ENCODE data around the gene PPAT.

PPAT gene

DNA sequence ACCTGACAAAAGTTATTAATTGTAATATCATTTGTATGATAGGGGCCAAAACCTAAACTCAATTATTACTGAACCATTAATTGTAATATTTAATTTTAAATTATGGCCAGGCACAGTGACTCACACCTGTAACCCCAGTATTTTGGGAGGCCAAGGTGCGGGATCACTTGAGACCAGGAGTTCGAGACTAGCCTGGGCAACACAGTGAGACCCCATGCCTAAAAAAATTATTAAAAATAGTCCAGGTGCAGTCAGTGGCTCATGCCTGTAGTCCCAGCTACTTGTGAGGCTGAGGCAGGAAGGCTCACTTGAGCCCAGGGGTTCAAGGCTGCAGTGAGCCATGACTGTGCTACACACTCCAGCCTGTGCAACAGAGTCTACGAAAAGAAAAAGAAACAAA is 18.0 kb downstream of the PPAT start:
- peaks cover 33% of the 10 kb centered on the region for H4K20me1 ChIP-seq (ENCODE audit: insufficient read depth, low read length, poor library complexity, severe bottlenecking)

DNA sequence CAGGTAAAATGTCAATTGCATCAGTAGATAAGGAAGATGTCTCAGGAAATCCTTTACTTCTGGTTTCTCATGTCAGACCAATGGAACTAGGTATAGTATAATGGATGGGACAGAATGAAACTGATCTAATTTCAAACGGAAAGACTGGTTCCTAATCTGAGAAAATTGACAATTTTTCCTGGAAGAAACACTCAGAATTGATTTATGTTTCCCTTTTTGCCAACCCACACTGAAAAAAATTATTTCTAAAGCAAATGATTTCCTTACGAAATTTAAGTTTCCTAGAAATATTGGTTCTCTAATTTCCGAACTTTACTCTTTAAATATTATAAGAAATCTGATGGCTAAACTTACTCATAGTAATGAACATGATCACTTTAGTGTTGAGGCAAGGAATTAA is 19.1 kb downstream of the PPAT start:
- no peaks in the 10 kb centered on the region for H3K9me2 ChIP-seq (replicated peaks; ENCODE audit: low read depth, low read length)
- H4K20me1 ChIP-seq (ENCODE audit: insufficient read depth, low read length, poor library complexity, severe bottlenecking): peaks cover 33% of the 10 kb centered on the region
- no peaks in the 10 kb centered on the region for H3K27me3 ChIP-seq (ENCODE audit: insufficient read depth, low read length, poor library complexity, severe bottlenecking)
- no peak overlapping the region for H3K4me2 ChIP-seq (ENCODE audit: low read depth, low read length, poor library complexity, severe bottlenecking)
- H3F3A ChIP-seq (ENCODE audit: low read depth): no peaks in the 10 kb centered on the region
- no peaks in the 10 kb centered on the region for H3K4me1 ChIP-seq (ENCODE audit: insufficient read depth, low read length, poor library complexity, severe bottlenecking)
- H3K9ac ChIP-seq (ENCODE audit: low read depth, low read length, poor library complexity, severe bottlenecking): no peak overlapping the region
- peaks cover 91% of the 10 kb centered on the region for H3K79me2 ChIP-seq (ENCODE audit: insufficient read depth, low read length)
- no peak overlapping the region for H2AFZ ChIP-seq (ENCODE audit: low read length)
- no peak for TF ChIP-seq EZH2phosphoT487 (IDR thresholded peaks at IDR 0.05; ENCODE audit: borderline replicate concordance)
- TF ChIP-seq, protein P1, sequence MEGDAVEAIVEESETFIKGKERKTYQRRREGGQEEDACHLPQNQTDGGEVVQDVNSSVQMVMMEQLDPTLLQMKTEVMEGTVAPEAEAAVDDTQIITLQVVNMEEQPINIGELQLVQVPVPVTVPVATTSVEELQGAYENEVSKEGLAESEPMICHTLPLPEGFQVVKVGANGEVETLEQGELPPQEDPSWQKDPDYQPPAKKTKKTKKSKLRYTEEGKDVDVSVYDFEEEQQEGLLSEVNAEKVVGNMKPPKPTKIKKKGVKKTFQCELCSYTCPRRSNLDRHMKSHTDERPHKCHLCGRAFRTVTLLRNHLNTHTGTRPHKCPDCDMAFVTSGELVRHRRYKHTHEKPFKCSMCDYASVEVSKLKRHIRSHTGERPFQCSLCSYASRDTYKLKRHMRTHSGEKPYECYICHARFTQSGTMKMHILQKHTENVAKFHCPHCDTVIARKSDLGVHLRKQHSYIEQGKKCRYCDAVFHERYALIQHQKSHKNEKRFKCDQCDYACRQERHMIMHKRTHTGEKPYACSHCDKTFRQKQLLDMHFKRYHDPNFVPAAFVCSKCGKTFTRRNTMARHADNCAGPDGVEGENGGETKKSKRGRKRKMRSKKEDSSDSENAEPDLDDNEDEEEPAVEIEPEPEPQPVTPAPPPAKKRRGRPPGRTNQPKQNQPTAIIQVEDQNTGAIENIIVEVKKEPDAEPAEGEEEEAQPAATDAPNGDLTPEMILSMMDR (conservative IDR thresholded peaks at IDR 0.05; ENCODE audit: low read length): no peak
- no peaks in the 10 kb centered on the region for H3K9me3 ChIP-seq (ENCODE audit: insufficient read depth, low read depth, low read length)
- no peaks in the 10 kb centered on the region for H3K36me3 ChIP-seq (ENCODE audit: insufficient read depth, low read length)
- no peak overlapping the region for H3K4me3 ChIP-seq (ENCODE audit: low read length, poor library complexity, severe bottlenecking)

More for the DNA sequence above, 18.0 kb downstream of the PPAT start:
- TF ChIP-seq EZH2phosphoT487 (IDR thresholded peaks at IDR 0.05; ENCODE audit: borderline replicate concordance): no peak
- TF ChIP-seq, protein P1 (conservative IDR thresholded peaks at IDR 0.05; ENCODE audit: low read length): no peak
- Histone ChIP-seq H2AFZ (ENCODE audit: low read length) (no peak overlapping the region), H3K9me3 (ENCODE audit: insufficient read depth, low read depth, low read length) (no peaks in the 10 kb centered on the region), H3K36me3 (ENCODE audit: insufficient read depth, low read length) (no peaks in the 10 kb centered on the region), H3K4me3 (ENCODE audit: low read length, poor library complexity, severe bottlenecking) (no peak overlapping the region), H3K4me2 (ENCODE audit: low read depth, low read length, poor library complexity, severe bottlenecking) (no peak overlapping the region), H3K79me2 (ENCODE audit: insufficient read depth, low read length) (peaks cover 92% of the 10 kb centered on the region), H3F3A (ENCODE audit: low read depth) (no peaks in the 10 kb centered on the region), H3K9me2 (replicated peaks; ENCODE audit: low read depth, low read length) (no peaks in the 10 kb centered on the region), H3K27me3 (ENCODE audit: insufficient read depth, low read length, poor library complexity, severe bottlenecking) (no peaks in the 10 kb centered on the region), H3K4me1 (ENCODE audit: insufficient read depth, low read length, poor library complexity, severe bottlenecking) (no peaks in the 10 kb centered on the region), H3K9ac (ENCODE audit: low read depth, low read length, poor library complexity, severe bottlenecking) (no peak overlapping the region)

DNA sequence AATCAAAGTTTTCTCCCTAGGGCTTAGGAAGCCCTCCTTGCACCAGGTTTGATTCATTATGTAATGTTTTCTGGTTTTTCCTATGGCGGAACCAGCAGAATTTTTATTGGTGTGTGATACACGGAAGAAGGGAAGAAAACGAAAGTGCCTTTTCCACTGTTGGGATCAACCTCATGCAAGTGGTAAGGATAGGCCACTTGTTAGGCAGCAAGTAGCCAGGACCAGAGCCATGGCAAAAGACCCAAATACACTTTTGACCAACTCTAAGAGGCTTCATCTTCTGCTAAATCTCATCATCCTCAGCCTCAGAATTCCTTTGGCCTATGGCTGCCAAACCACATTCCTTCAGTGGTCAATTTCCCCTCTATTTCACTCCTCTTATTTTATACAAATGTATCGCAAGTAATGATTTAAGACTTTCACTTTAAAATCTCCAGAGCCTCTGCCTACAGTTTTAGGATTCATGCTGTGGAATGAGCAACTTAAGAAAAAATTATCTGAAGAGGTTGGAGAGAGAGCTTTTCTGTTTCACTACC is 21.2 kb downstream of the PPAT start:
- Histone ChIP-seq H3K4me2 (ENCODE audit: low read depth, low read length, poor library complexity, severe bottlenecking) (no peak overlapping the region), H3K79me2 (ENCODE audit: insufficient read depth, low read length) (peaks cover 91% of the 10 kb centered on the region), H3K9me2 (replicated peaks; ENCODE audit: low read depth, low read length) (no peaks in the 10 kb centered on the region), H3F3A (ENCODE audit: low read depth) (no peaks in the 10 kb centered on the region), H3K9me3 (ENCODE audit: insufficient read depth, low read depth, low read length) (no peaks in the 10 kb centered on the region), H3K4me1 (ENCODE audit: insufficient read depth, low read length, poor library complexity, severe bottlenecking) (peaks cover 10% of the 10 kb centered on the region), H3K4me3 (ENCODE audit: low read length, poor library complexity, severe bottlenecking) (no peak overlapping the region), H3K36me3 (ENCODE audit: insufficient read depth, low read length) (no peaks in the 10 kb centered on the region), H2AFZ (ENCODE audit: low read length) (no peak overlapping the region), H3K27me3 (ENCODE audit: insufficient read depth, low read length, poor library complexity, severe bottlenecking) (no peaks in the 10 kb centered on the region), H3K9ac (ENCODE audit: low read depth, low read length, poor library complexity, severe bottlenecking) (no peak overlapping the region), H4K20me1 (ENCODE audit: insufficient read depth, low read length, poor library complexity, severe bottlenecking) (peaks cover 28% of the 10 kb centered on the region)
- TF ChIP-seq EZH2phosphoT487 (IDR thresholded peaks at IDR 0.05; ENCODE audit: borderline replicate concordance): no peak
- TF ChIP-seq, protein P1 (conservative IDR thresholded peaks at IDR 0.05; ENCODE audit: low read length): no peak
